Naive thymus-derived CD4-positive, alpha-beta T cell (primary cell): ENCODE results near the gene JPH3. TPM values are rescaled to one million over a fixed set of nuclear protein-coding genes. Genes with fewer than 3 reads are reported as not detected.

Experiments used
- ATAC-seq: fragments of 150-1000 bp; cut with Tn5 transposase; 2 replicates; pipeline ENCODE4 v1.10.0; 2021; ENCODE audit warnings: mild to moderate bottlenecking, moderate library complexity
- CTCF ChIA-PET: fragments of 350-600 bp; sonication (Branson Sonifier 250); formaldehyde crosslinking; loops from one replicate; lab custom pipeline; 2021; ENCODE audit warnings: antibody characterized with exemption; lab: Charles Lee
- POLR2A ChIA-PET: fragments of 350-600 bp; sonication (Branson Sonifier 250); formaldehyde crosslinking; loops from one replicate; lab custom pipeline; 2021; ENCODE audit warnings: antibody characterized with exemption, inconsistent platforms; lab: Charles Lee
- DNase-seq, 9 donors: peaks; one replicate each; pipeline versions ENCODE4 v3.0.0 to v3.0.0-alpha.2; 2020 to 2022; ENCODE audit warnings: mixed read lengths in 1 of 9
- H3K27ac ChIP-seq: one replicate; pipeline ENCODE4 v1.7.0; 2013; ENCODE audit warnings: mild to moderate bottlenecking, low read depth, low read length, moderate library complexity
- H3K27me3 ChIP-seq, 2 donors: one replicate each; pipeline ENCODE4 v1.7.0; 2013; ENCODE audit warnings: low read length in 2 of 2, mild to moderate bottlenecking in 2 of 2, moderate library complexity in 2 of 2; ENCODE audit not compliant: control insufficient read depth in 2 of 2, insufficient read depth in 2 of 2
- H3K36me3 ChIP-seq, 3 experiments: 1 replicate in 2 of 3; 2 replicates in 1 of 3; pipeline ENCODE4 v1.7.0; 2013; ENCODE audit warnings: low read length in 3 of 3, mild to moderate bottlenecking in 3 of 3, moderate library complexity in 1 of 3; ENCODE audit not compliant: insufficient read depth in 3 of 3, control insufficient read depth in 2 of 3
- H3K4me1 ChIP-seq, 2 donors: one replicate each; pipeline ENCODE4 v1.7.0; 2013; ENCODE audit warnings: low read length in 2 of 2, mild to moderate bottlenecking in 2 of 2, moderate library complexity in 1 of 2; ENCODE audit not compliant: control insufficient read depth in 2 of 2, insufficient read depth in 2 of 2
- H3K4me3 ChIP-seq: 2 replicates; pipeline ENCODE4 v1.7.0; 2013; ENCODE audit warnings: mild to moderate bottlenecking, low read length
- H3K9me3 ChIP-seq, 3 experiments: 1 replicate in 2 of 3; 2 replicates in 1 of 3; pipeline ENCODE4 v1.7.0; 2013; ENCODE audit warnings: low read length in 3 of 3; ENCODE audit not compliant: control insufficient read depth in 2 of 3
- H3K27ac Mint-ChIP-seq, 9 donors: one replicate each; pipeline ENCODE4 v1.8.0; 2020 to 2022; ENCODE audit warnings: mixed read lengths in 9 of 9, mild to moderate bottlenecking in 8 of 9, moderate library complexity in 5 of 9, inconsistent platforms in 2 of 9
- H3K27me3 Mint-ChIP-seq, 5 donors: one replicate each; pipeline ENCODE4 v1.8.0; 2021 to 2022; ENCODE audit warnings: mixed read lengths in 5 of 5, mild to moderate bottlenecking in 1 of 5
- H3K36me3 Mint-ChIP-seq, 5 donors: one replicate each; pipeline ENCODE4 v1.8.0; 2020 to 2022; ENCODE audit warnings: mixed read lengths in 5 of 5, mild to moderate bottlenecking in 3 of 5, inconsistent platforms in 1 of 5
- H3K4me1 Mint-ChIP-seq, 7 donors: one replicate each; pipeline ENCODE4 v1.8.0; 2020 to 2022; ENCODE audit warnings: mixed read lengths in 7 of 7, mild to moderate bottlenecking in 3 of 7, inconsistent platforms in 1 of 7
- H3K4me3 Mint-ChIP-seq, 10 donors: one replicate each; pipeline ENCODE4 v1.8.0; 2020 to 2022; ENCODE audit warnings: mild to moderate bottlenecking in 10 of 10, mixed read lengths in 10 of 10, moderate library complexity in 6 of 10, inconsistent platforms in 2 of 10
- H3K9me3 Mint-ChIP-seq, 11 donors: one replicate each; pipeline ENCODE4 v1.8.0; 2020 to 2022; ENCODE audit warnings: mixed read lengths in 11 of 11, mild to moderate bottlenecking in 4 of 11, inconsistent platforms in 1 of 11, moderate library complexity in 1 of 11
- intact Hi-C, 2 donors: fragments of 100-400 bp; cut with micrococcal nuclease; formaldehyde crosslinking; loops; one replicate each; pipeline ENCODE4 v1.15.1; 2023
- polyA plus RNA-seq, 2 donors: library from polyadenylated mRNA; unstranded; fragments of 300-500 nt; fragmentation: Illumina TruSeq; gene quantifications; one replicate each; pipeline ENCODE4 v1.2.3, GENCODE V29; 2021
- total RNA-seq, 6 experiments: library from RNA in 5 of 6; stranded (reverse) in 5 of 6; gene quantifications; 1 replicate in 5 of 6; 2 replicates in 1 of 6; pipeline ENCODE4 v1.2.3 and lab custom pipeline; 2021 to 2026

The JPH3 gene
- total and polyA plus RNA-seq, 7 experiments from 2014 or later = not detected

DNA sequence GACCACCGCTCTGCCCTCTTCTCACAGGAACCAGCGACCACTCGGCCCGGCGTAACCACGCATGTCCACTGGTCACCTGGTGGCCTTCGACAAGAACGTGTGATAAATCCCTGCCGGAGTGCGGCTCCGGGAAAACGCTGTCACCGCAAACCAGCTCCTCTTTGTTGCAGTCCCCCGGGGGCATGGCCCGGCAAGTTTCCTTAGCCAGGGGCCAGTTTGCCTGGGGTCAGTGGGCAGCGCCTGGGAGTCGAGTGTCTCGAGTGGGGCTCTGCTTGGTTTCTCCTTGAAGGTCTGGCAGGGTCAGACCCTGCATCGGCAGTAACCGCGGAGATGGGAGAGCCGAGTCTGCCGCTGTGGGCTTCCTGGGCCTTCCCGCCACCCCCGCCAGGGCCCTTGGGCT, 52.5 kb downstream of the JPH3 start:
- intact Hi-C loops = no loop called here

DNA sequence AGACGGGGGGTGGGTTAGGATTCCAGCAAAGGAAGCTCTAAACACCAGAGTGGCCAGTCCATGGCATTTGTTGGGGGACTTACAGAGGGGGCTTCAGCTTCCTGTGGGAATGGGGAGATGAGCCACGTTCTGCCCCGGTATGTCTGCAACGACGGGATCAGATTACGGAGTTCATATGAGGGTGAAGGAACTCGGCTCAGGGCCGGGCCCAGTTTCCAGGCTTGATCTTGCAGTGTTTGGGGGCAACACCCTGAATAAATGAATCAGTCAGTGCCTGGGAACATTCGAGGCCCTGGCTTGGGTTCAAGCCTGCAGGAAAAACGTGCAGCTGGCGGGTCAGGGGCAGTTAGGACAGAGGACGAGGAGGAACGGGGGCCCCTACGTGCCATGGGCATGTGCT, 54.0 kb downstream of the JPH3 start:
- Histone ChIP-seq H3K36me3 (no peaks in the 10 kb centered on the region), H3K27ac (no peak overlapping the region), H3K4me3 (no peak overlapping the region), H3K27me3 (no peaks in the 10 kb centered on the region), H3K4me1 (no peaks in the 10 kb centered on the region), H3K9me3 (peaks cover 0 to 6% (median 0%) of the 10 kb centered on the region in 3 experiments)
- CTCF ChIA-PET = no interaction called here
- DNase-seq (no peak), ATAC-seq (no peak)
- POLR2A ChIA-PET = no interaction called here
- Mint-ChIP-seq H3K27ac (no peak overlapping the region), H3K4me3 (no peak overlapping the region), H3K36me3 (no peaks in the 10 kb centered on the region), H3K4me1 (no peaks in the 10 kb centered on the region), H3K27me3 (peaks cover 0 to 11% (median 5%) of the 10 kb centered on the region in 5 donors), H3K9me3 (peaks cover 0 to 4% (median 0%) of the 10 kb centered on the region in 11 donors)
- intact Hi-C loops = no loop called here

More for the DNA sequence above, 52.5 kb downstream of the JPH3 start:
- Mint-ChIP-seq H3K4me3 (no peak overlapping the region), H3K9me3 (peaks cover 0 to 4% (median 0%) of the 10 kb centered on the region in 11 donors), H3K27me3 (peaks cover 0 to 9% (median 0%) of the 10 kb centered on the region in 5 donors), H3K4me1 (no peaks in the 10 kb centered on the region), H3K27ac (no peak overlapping the region), H3K36me3 (no peaks in the 10 kb centered on the region)
- H3K4me1 ChIP-seq = no peaks in the 10 kb centered on the region
- DNase-seq (no peak), ATAC-seq (no peak)
- no peaks in the 10 kb centered on the region for H3K36me3 ChIP-seq
- ChIA-PET POLR2A (no interaction called here), CTCF (no interaction called here)
- H3K9me3 ChIP-seq = peaks cover 0 to 6% (median 0%) of the 10 kb centered on the region in 3 experiments
- no peak overlapping the region for H3K27ac ChIP-seq
- H3K4me3 ChIP-seq = no peak overlapping the region
- no peaks in the 10 kb centered on the region for H3K27me3 ChIP-seq

DNA sequence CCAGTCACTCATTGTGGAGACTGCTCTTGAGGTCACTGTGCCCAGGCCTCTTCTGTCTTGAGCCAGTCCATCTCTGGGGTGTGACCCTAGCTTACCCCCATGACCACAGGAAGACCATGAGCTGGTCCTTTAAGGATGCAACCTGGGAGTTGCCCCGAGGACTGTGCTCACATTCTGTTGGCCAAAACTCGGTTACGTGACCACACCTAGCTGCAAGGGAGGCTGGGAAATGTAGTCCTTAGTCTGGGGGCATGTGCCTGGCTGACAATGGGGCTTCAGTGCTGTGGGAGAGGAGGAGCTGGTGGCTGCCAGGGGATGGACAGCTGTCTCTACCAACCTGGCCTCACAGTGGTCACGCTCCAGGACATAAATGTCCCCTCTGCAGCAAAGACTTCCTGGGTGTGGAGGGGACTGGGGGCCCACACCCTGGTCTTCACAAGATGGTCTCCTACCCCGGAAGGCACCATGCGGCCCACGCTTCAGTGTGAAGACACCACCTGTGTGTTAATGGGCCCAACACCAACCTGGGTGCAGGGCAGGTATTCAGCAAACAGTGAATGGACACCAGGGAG, 55.4 kb downstream of the JPH3 start:
- Histone ChIP-seq H3K27ac (no peak overlapping the region), H3K9me3 (peaks cover 0 to 6% (median 0%) of the 10 kb centered on the region in 3 experiments), H3K27me3 (no peaks in the 10 kb centered on the region), H3K4me1 (no peaks in the 10 kb centered on the region), H3K36me3 (no peaks in the 10 kb centered on the region), H3K4me3 (no peak overlapping the region)
- ATAC-seq = no peak
- no peaks in the 10 kb centered on the region for H3K36me3 Mint-ChIP-seq
- H3K27ac Mint-ChIP-seq = no peak overlapping the region
- H3K9me3 Mint-ChIP-seq = peaks cover 0 to 4% (median 0%) of the 10 kb centered on the region in 11 donors
- intact Hi-C loops = no loop called here
- ChIA-PET CTCF (no interaction called here), POLR2A (no interaction called here)
- H3K4me1 Mint-ChIP-seq = peaks cover 0 to 3% (median 0%) of the 10 kb centered on the region in 7 donors
- DNase-seq = no peak
- H3K4me3 Mint-ChIP-seq = no peak overlapping the region
- H3K27me3 Mint-ChIP-seq = peaks cover 0 to 22% (median 7%) of the 10 kb centered on the region in 5 donors

DNA sequence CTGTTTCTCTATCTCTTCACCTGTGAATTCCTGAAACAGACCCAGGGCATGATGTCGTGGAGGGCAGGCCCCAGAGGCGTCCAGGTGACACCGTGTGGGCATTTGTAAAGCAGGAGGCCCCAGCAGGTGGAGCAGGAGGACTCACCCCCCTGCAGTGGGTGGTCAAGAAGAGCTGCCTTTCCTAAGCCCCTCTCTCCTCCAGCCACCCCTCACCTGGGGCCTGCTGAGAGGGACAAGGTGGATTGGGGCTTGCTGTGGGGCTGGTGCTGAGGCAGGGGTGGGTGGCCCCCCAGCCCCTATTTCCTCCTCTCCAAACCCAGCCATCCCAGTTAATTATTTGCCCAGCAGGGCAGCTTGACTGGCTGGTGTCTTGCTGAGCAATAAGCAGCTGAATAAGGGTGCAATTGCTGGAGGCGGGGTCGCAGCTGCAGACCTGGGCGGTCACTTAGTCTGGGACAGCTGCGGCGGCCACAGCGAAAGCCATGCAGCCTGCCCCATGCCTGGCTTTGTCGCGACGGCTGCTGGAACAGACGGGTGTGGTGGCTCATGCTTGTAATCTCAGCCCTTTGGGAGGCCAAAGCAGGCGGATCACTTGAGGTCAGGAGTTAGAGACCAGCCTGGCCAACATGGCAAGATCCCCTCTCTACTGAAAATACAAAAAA, 56.4 kb downstream of the JPH3 start:
- H3K36me3 ChIP-seq = no peaks in the 10 kb centered on the region
- H3K4me3 Mint-ChIP-seq = no peak overlapping the region
- DNase-seq (no peak), ATAC-seq (no peak)
- no peaks in the 10 kb centered on the region for H3K4me1 ChIP-seq
- peaks cover 0 to 6% (median 0%) of the 10 kb centered on the region in 7 donors for H3K4me1 Mint-ChIP-seq
- H3K36me3 Mint-ChIP-seq = no peaks in the 10 kb centered on the region
- ChIA-PET POLR2A (no interaction called here), CTCF (no interaction called here)
- intact Hi-C loops = no loop called here
- no peak overlapping the region for H3K27ac Mint-ChIP-seq
- peaks cover 0 to 4% (median 0%) of the 10 kb centered on the region in 11 donors for H3K9me3 Mint-ChIP-seq
- H3K27me3 ChIP-seq = no peaks in the 10 kb centered on the region
- H3K4me3 ChIP-seq = no peak overlapping the region
- H3K27me3 Mint-ChIP-seq = peaks cover 0 to 32% (median 7%) of the 10 kb centered on the region in 5 donors
- H3K9me3 ChIP-seq = peaks cover 0 to 6% (median 0%) of the 10 kb centered on the region in 3 experiments
- H3K27ac ChIP-seq = no peak overlapping the region

DNA sequence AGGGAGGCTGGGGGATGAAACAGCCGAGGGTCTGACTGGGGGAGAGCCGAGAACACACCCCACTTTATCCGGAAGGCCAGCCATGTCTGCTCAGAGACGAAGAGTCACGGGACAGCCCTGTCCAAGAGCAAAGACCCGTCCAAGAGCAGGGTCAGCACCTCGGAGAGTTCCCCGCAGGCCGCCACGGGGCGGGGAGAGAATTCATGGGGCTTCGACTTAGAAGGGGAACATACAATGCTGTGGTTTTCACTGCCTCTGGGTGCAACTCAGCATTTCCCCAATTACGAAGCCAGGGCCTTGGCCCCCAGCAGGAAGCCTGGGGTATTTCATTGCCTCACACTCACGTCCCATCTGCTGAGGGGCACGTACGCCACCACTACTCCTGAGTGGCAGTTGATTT, 59.3 kb downstream of the JPH3 start:
- Histone ChIP-seq H3K4me1 (no peaks in the 10 kb centered on the region), H3K4me3 (no peak overlapping the region), H3K27ac (no peak overlapping the region), H3K27me3 (no peaks in the 10 kb centered on the region), H3K36me3 (no peaks in the 10 kb centered on the region), H3K9me3 (peaks cover 0 to 6% (median 0%) of the 10 kb centered on the region in 3 experiments)
- ATAC-seq (peak; percentile 81), DNase-seq (peak in 2 of 9 donors; percentile 4 to 41)
- POLR2A ChIA-PET = interaction anchor here (0.6 kb wide), 1 partner anchor 40 kb away, joined by 4 read pairs; no protein-coding TSS in a partner anchor
- Mint-ChIP-seq H3K4me1 (peaks cover 0 to 7% (median 0%) of the 10 kb centered on the region in 7 donors), H3K36me3 (no peaks in the 10 kb centered on the region), H3K27ac (no peak overlapping the region), H3K27me3 (peaks cover 0 to 34% (median 7%) of the 10 kb centered on the region in 5 donors), H3K9me3 (peaks cover 0 to 4% (median 0%) of the 10 kb centered on the region in 11 donors), H3K4me3 (no peak overlapping the region)
- CTCF ChIA-PET = no interaction called here
- intact Hi-C loops = no loop called here

DNA sequence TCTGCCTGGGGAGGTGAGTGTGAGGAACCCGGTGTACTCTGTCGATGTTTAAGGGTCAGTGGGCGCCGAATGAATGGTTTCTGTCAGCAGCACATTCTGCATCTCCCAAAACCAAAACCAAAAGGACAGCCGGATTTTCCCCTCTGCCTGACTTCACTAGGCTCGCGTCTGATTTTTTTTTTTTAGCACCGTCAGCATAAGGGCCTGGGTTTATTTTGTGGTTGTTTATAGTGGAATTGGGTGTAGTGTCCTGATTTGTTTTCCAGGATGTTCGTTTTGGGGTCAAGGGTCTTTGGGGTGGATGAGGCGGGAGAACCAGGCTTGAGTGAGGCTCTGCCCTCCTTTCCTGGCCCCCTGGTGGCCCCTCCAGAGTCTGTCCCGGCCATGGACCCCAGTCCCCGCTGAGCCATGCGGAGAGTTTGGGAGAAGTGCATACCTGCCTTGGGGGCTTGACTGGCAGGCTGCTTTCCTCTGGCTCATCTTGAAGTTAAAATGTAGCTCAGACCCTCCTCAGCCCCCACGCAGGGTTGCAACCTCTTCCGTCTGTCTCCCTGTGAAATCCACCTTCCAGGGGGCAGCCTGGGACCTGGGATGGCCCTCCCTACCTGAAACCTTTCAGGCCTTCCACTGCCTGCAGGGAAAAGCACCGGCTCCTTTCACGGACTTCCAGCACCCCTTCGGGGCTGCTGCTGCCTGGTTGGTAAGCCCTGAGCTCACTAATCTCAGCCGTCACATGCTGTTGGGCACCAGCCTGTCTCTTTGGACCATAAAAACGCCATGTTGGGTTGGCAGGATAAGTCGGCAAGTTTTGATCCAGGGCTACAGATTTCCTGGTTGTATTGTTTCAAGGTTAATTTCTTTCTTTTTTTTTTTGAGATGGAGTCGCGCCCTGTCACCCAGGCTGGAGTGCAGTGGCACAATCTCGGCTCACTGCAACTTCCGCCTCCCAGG, 60.2 kb downstream of the JPH3 start:
- Mint-ChIP-seq H3K4me3 (no peak overlapping the region), H3K9me3 (peaks cover 0 to 2% (median 0%) of the 10 kb centered on the region in 11 donors), H3K36me3 (no peaks in the 10 kb centered on the region), H3K27ac (no peak overlapping the region), H3K27me3 (peaks cover 0 to 34% (median 7%) of the 10 kb centered on the region in 5 donors), H3K4me1 (peaks cover 0 to 7% (median 0%) of the 10 kb centered on the region in 7 donors)
- no peaks in the 10 kb centered on the region for H3K27me3 ChIP-seq
- H3K9me3 ChIP-seq = peaks cover 0 to 5% (median 0%) of the 10 kb centered on the region in 3 experiments
- ChIA-PET CTCF (no interaction called here), POLR2A (interaction anchor here (0.6 kb wide), 1 partner anchor 39 kb away, joined by 4 read pairs; no protein-coding TSS in a partner anchor)
- no peaks in the 10 kb centered on the region for H3K4me1 ChIP-seq
- no peaks in the 10 kb centered on the region for H3K36me3 ChIP-seq
- H3K4me3 ChIP-seq = no peak overlapping the region
- ATAC-seq (no peak), DNase-seq (no peak)
- intact Hi-C loops = no loop called here
- no peak overlapping the region for H3K27ac ChIP-seq
